SU-DHL-6 (cell line): ENCODE data around the gene EXD3.

Source experiments
- H2AFZ ChIP-seq: fragments of 200-600 bp; sonication (generic); 2 replicates; pipeline ENCODE4 v1.6.1; 2014; ENCODE audit warnings: low read depth, mild to moderate bottlenecking, moderate library complexity, mixed read lengths, antibody characterized with exemption, low read length; ENCODE audit not compliant: severe bottlenecking
- H3F3A ChIP-seq: fragments of 200-600 bp; shearing (Covaris generic); 2 replicates; pipeline ENCODE4 v1.6.0; 2016; ENCODE audit warnings: antibody characterized with exemption, mild to moderate bottlenecking; ENCODE audit not compliant: insufficient read depth
- H3K27ac ChIP-seq: fragments of 200-600 bp; sonication (generic); 2 replicates; pipeline ENCODE4 v1.5.1; 2016; ENCODE audit warnings: low read depth, mild to moderate bottlenecking, low read length, moderate library complexity, mixed read lengths
- H3K27me3 ChIP-seq: fragments of 200-600 bp; sonication (generic), shearing (Covaris generic); 2 replicates; pipeline ENCODE4 v1.6.0; 2014; ENCODE audit warnings: mild to moderate bottlenecking, low read length
- H3K36me3 ChIP-seq: fragments of 200-600 bp; sonication (generic); 2 replicates; pipeline ENCODE4 v1.6.1; 2014; ENCODE audit warnings: mild to moderate bottlenecking, low read length, mixed read lengths
- H3K4me2 ChIP-seq: fragments of 300-600, 200-600 bp; shearing (Covaris generic), sonication (generic); 2 replicates; pipeline ENCODE4 v1.6.0; 2014; ENCODE audit warnings: low read length, low read depth, mild to moderate bottlenecking; ENCODE audit not compliant: poor library complexity, severe bottlenecking
- H3K4me3 ChIP-seq: fragments of 200-600 bp; sonication (generic); 2 replicates; pipeline ENCODE4 v1.5.1; 2014; ENCODE audit warnings: antibody characterized with exemption, low read length, mild to moderate bottlenecking, mixed read lengths; ENCODE audit not compliant: insufficient read depth, poor library complexity, severe bottlenecking
- H3K79me2 ChIP-seq: fragments of 200-600 bp; sonication (generic); 2 replicates; pipeline ENCODE4 v1.6.1; 2014; ENCODE audit warnings: mild to moderate bottlenecking, low read length, moderate library complexity; ENCODE audit not compliant: insufficient read depth
- H3K9ac ChIP-seq: fragments of 200-600 bp; sonication (generic); 2 replicates; pipeline ENCODE4 v1.7.0; 2014; ENCODE audit warnings: mild to moderate bottlenecking, low read length
- H3K9me2 ChIP-seq: fragments of 200-600 bp; sonication (generic); replicated peaks from 2 replicates; pipeline ENCODE4 v1.6.1; 2014; ENCODE audit warnings: low read length; ENCODE audit not compliant: insufficient read depth
- H3K9me3 ChIP-seq: fragments of 200-600 bp; sonication (generic); 2 replicates; pipeline ENCODE4 v1.6.1; 2014; ENCODE audit warnings: low read length, mixed read lengths; ENCODE audit not compliant: insufficient read depth
- H4K20me1 ChIP-seq: fragments of 200-600 bp; sonication (generic); 2 replicates; pipeline ENCODE4 v1.6.1; 2014; ENCODE audit warnings: low read depth, mild to moderate bottlenecking, antibody characterized with exemption, low read length, moderate library complexity, mixed read lengths
- EZH2phosphoT487 ChIP-seq: fragments of 200-600 bp; sonication (generic), shearing (Covaris generic); conservative IDR thresholded peaks from 2 replicates; pipeline ENCODE4 v1.6.1; 2018; ENCODE audit warnings: mild to moderate bottlenecking, antibody characterized with exemption, low read length, moderate library complexity, mixed read lengths
- TF ChIP-seq, protein P1 (sequence below): fragments of 200-600 bp; sonication (generic); IDR thresholded peaks from one replicate; pipeline ENCODE4 v1.5.1; 2017; ENCODE audit warnings: antibody characterized with exemption, mild to moderate bottlenecking, low read length, moderate library complexity; ENCODE audit not compliant: insufficient read depth, poor library complexity, severe bottlenecking

Gene EXD3

DNA sequence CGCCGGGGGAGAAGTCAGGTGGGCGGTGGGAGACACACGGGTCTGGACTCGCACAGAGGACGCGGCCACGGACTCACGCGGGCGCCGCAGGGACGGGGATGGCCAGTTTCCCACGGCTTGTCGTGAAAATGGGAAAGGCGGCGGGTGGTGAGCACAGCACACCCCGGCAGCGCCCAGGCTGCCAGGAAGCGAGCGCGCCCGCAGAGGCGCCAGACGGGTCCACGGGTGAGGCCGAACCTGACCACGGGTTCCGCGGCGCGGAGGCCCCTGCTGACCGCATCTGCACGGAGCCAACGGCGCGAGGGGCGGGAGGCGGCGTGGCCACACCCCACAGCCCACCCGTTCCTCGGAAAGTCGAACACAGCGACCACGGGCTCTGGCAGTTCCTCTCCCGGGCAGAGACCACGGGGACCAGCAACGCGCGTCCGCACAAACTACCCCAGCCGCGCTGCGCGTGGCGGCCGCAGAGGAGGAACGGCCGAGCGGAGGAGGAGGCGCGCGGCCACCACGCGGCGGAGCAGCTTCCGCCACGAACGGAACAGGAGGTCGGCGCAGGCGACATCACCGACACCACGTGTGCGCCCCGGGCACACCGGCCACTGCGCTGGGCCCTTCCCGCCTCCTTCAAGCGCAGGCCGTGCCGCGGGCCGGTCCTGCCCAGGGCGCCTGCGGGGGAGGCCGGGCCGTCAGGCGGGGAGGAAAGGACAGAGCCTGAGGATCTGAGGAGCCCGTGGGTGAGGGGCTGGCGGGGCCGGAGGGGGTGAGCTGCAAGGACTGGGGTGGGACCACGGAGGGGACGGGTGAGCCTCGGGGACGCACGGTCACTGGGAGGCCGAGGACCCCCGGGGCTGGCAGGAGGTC, 5.6 kb downstream of the EXD3 start:
- no peak overlapping the region for H3K4me3 ChIP-seq
- no peaks in the 10 kb centered on the region for H3K36me3 ChIP-seq
- H3K9ac ChIP-seq: no peak overlapping the region
- 0 out of 2 replicates have a peak, but pooled peaks cover 8% of the 10 kb centered on the region for H3K79me2 ChIP-seq
- peaks cover 4% of the 10 kb centered on the region for H4K20me1 ChIP-seq
- TF ChIP-seq, protein P1, sequence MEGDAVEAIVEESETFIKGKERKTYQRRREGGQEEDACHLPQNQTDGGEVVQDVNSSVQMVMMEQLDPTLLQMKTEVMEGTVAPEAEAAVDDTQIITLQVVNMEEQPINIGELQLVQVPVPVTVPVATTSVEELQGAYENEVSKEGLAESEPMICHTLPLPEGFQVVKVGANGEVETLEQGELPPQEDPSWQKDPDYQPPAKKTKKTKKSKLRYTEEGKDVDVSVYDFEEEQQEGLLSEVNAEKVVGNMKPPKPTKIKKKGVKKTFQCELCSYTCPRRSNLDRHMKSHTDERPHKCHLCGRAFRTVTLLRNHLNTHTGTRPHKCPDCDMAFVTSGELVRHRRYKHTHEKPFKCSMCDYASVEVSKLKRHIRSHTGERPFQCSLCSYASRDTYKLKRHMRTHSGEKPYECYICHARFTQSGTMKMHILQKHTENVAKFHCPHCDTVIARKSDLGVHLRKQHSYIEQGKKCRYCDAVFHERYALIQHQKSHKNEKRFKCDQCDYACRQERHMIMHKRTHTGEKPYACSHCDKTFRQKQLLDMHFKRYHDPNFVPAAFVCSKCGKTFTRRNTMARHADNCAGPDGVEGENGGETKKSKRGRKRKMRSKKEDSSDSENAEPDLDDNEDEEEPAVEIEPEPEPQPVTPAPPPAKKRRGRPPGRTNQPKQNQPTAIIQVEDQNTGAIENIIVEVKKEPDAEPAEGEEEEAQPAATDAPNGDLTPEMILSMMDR: no peak
- TF ChIP-seq EZH2phosphoT487: no peak
- 0 out of 2 replicates have a peak, but pooled peaks cover 10% of the 10 kb centered on the region for H3F3A ChIP-seq
- H3K9me2 ChIP-seq: no peaks in the 10 kb centered on the region
- H2AFZ ChIP-seq: no peak overlapping the region
- H3K27ac ChIP-seq: no peak overlapping the region
- no peak overlapping the region for H3K4me2 ChIP-seq
- H3K9me3 ChIP-seq: no peaks in the 10 kb centered on the region
- no peaks in the 10 kb centered on the region for H3K27me3 ChIP-seq

DNA sequence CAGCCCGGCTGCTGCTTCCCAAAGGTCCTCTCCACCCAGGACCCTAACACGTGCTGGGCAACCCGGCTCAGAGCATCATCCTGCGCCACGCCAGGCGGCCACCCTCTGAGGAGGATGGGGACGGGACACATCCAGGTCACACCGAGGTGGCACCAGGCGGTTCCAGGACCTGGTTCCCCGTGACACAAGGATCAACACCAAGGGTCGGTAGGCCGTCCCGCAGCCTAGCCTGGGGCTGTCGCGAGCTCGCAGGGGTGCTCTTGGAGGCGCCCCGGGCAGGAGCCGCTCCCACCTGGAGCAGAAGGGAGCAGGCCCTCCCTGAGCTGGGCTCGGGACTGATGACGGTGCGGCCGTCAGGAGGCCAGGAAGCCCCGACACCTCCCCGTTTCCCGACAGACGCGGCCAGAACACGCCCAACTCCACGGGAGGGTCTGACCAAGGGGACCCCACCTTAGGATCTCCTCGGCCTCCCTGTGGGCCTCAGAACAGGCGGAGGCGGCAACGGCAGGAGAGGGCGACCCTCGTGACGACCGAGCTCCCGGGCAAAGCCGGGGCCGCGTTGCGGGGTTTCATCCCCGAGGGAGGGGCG, 6.3 kb downstream of the EXD3 start:
- Histone ChIP-seq H3F3A (0 out of 2 replicates have a peak, but pooled peaks cover 6% of the 10 kb centered on the region), H3K79me2 (0 out of 2 replicates have a peak, but pooled peaks cover 3% of the 10 kb centered on the region), H3K9me3 (no peaks in the 10 kb centered on the region), H2AFZ (no peak overlapping the region), H3K27ac (no peak overlapping the region), H3K4me2 (no peak overlapping the region), H4K20me1 (peaks cover 4% of the 10 kb centered on the region), H3K4me3 (no peak overlapping the region), H3K9me2 (no peaks in the 10 kb centered on the region), H3K9ac (no peak overlapping the region), H3K36me3 (no peaks in the 10 kb centered on the region), H3K27me3 (no peaks in the 10 kb centered on the region)
- TF ChIP-seq, protein P1: no peak
- no peak for TF ChIP-seq EZH2phosphoT487

DNA sequence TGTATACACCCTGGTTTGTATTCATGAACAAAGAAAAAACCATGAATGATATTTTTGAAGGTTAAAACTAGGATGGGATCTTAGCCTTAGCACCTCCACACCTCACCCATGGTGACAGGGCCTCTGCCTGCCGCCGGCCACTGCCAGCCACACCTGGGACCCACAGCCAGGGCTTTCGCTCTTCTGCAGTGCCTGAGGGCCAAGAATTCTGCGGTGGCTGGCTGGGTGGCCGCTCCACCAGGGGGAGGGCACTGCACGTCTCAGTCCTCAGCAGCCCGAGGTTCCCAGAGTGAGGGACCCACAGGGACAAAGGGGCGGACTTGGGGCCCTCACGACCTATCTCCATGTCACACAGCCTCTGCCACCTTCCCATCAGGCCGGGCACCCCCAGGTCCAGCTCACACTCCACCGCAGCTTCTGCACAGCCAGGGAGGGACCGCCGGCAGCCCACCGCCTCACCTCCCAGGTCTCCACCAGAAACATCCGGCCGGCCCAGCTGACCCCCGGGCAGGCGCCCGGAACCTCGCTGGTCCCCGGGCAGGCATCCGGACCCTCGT, 6.9 kb downstream of the EXD3 start:
- Histone ChIP-seq H4K20me1 (peaks cover 4% of the 10 kb centered on the region), H3K9ac (no peak overlapping the region), H3K36me3 (no peaks in the 10 kb centered on the region), H3K4me2 (no peak overlapping the region), H3K9me2 (no peaks in the 10 kb centered on the region), H3K79me2 (no peaks in the 10 kb centered on the region), H3K4me3 (no peak overlapping the region), H3K9me3 (no peaks in the 10 kb centered on the region), H3K27ac (no peak overlapping the region), H2AFZ (no peak overlapping the region), H3F3A (0 out of 2 replicates have a peak, but pooled peaks cover under 1% of the 10 kb centered on the region), H3K27me3 (no peaks in the 10 kb centered on the region)
- TF ChIP-seq, protein P1: no peak
- TF ChIP-seq EZH2phosphoT487: no peak
